ENCODE data around the gene ATP2C2.

DNA sequence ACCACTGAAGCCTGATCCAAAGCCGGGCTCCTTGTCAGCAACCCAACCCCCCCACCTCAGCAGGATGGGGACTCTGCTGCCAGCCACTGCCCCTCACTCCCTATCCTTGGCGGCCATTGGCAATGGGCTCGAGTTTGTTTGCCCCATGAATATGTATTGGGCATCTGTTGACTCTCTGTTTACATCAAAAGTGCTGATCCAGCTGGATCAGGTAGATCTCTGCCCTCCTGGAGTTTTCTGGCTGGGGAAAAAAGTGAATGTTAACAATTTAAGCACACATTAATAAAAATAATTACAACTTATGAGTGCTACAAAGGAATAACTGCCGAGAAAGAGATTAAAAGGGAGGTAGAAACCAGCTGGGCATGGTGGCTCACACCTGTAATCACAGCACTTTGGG, 62.5 kb downstream of the ATP2C2 start:
- TF ChIP-seq, protein P1, sequence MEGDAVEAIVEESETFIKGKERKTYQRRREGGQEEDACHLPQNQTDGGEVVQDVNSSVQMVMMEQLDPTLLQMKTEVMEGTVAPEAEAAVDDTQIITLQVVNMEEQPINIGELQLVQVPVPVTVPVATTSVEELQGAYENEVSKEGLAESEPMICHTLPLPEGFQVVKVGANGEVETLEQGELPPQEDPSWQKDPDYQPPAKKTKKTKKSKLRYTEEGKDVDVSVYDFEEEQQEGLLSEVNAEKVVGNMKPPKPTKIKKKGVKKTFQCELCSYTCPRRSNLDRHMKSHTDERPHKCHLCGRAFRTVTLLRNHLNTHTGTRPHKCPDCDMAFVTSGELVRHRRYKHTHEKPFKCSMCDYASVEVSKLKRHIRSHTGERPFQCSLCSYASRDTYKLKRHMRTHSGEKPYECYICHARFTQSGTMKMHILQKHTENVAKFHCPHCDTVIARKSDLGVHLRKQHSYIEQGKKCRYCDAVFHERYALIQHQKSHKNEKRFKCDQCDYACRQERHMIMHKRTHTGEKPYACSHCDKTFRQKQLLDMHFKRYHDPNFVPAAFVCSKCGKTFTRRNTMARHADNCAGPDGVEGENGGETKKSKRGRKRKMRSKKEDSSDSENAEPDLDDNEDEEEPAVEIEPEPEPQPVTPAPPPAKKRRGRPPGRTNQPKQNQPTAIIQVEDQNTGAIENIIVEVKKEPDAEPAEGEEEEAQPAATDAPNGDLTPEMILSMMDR (IDR thresholded peaks at IDR 0.05): no peak
- no peak for TF ChIP-seq EP300 (IDR thresholded peaks at IDR 0.05)
- no peak for TF ChIP-seq POLR2AphosphoS5 (IDR thresholded peaks at IDR 0.05)
